VCaP (cell line): ENCODE data around the gene POLA2.
A peak's percentile ranks its signal among the peaks of the same experiment; 100 is the strongest.

Source experiments
- H3K27ac ChIP-seq: fragments of 450-650 bp; 2 replicates; pipeline ENCODE4 v1.5.1; 2017
- CTCF ChIP-seq: fragments of 450-650 bp; conservative IDR thresholded peaks from 2 replicates; pipeline ENCODE4 v1.5.1; 2017; ENCODE audit warnings: mild to moderate bottlenecking, moderate library complexity

Gene POLA2

DNA sequence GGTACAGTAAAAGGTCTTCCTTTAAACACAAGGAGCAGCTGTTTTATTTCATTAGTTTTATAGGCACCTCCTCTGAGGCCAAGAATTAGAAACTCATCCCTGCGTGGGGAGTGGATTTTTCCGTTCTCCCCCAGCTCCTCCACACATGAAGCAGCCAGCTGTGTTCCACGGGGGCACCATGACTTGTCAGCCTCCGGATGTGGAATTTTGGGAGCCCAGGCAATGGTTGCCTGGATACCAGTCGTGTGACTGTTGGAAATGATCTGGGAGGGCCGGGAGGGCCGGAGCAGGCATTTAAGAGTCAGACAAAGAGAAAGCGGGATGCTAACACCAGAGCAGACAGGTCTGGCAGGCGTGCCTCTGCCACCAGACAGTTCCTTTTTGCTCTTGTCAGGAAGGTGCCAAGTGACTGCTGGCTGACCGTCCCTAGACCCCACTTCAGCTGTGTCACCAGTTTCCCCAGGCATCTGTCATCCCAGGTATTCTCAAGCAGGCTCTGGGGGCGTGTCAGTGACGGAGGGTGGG lies 37.0 kb downstream of the POLA2 start:
- no peak for TF ChIP-seq CTCF

DNA sequence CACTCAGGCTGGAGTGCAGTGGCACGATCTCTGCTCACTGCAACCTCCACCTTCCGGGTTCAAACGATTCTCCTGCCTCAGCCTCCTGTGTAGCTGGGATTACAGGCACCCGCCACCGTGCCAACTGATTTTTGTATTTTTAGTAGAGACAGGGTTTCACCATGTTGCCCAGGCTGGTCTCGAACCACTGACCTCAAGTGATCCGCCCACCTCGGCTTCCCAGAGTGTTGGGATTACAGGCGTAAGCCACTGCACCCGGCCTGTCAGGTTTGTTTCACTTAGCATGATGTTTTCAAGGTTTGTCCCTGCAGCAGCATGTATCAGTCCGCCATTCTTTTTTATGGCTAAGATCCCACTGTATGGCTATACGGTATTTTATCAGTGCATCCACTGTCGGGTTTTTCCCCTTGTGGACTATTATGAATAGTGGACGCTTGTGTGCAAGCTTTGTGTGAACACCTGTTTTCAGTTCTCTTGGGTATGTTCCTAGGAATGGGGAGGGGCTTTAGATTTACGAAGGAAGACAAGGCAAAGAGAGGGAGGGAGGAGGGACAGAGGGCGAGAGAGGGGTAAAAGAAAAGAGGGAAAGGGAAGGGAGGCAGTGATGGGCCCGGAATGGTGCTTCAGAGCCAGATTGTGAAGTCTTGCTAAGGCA lies 39.0 kb downstream of the POLA2 start:
- no peak overlapping the region for H3K27ac ChIP-seq
- TF ChIP-seq CTCF: no peak

More for the DNA sequence above, 37.0 kb downstream of the POLA2 start:
- H3K27ac ChIP-seq: no peak overlapping the region; the same call in 1 of the 2 replicates

GRCh38 chr11:65301491-65302329 lies 39.9 kb downstream of the POLA2 start:
- TF ChIP-seq CTCF: no peak
- H3K27ac ChIP-seq: no peak overlapping the region

DNA sequence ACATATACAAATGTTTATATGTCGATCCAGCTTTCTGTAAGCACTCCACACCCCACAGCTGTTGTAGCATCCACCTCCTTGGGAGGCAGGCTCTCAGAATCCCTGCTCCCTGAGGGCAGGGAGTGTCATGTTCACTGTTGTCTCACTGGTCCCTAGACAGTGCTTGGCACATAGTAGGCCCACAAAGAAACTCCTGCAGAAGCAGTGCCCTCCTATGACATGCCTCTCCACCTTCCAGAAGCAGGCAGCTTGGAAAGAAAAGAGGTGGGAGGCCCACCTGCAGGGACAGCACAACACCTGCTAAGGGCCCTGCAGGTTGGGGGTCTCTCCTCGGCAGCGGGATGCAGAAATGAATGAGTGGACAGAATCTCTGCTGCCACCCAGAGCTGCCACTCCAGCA lies 41.8 kb downstream of the POLA2 start:
- no peak overlapping the region for H3K27ac ChIP-seq
- no peak for TF ChIP-seq CTCF

DNA sequence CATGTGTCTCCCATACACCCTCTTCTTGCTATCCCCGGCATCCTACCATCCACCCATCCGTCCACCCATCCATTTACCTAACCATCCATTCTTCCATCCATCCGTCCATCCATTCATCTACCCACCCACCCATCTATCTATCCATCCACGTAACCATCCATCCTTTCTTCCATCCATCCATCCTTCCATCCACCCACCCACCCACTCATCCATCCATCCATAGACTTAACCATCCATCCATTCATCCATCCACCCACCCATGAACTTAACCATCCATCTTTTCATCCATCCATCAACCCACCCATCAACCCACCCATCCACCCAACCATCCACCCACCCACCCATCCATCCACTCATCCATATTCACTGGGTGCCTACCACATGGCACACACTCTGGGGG lies 42.3 kb downstream of the POLA2 start:
- peak overlapping the region; percentile 82; the same call in 1 of the 2 replicates for H3K27ac ChIP-seq
- TF ChIP-seq CTCF: no peak

GRCh38 chr11:65304613-65305012 lies 42.9 kb downstream of the POLA2 start:
- no peak for TF ChIP-seq CTCF
- peak overlapping the region; percentile 82 for H3K27ac ChIP-seq

- H3K27ac ChIP-seq: peak overlapping the region; percentile 82
- peak; percentile 39 for TF ChIP-seq CTCF
These were observed 43.9 kb downstream of the POLA2 start for GRCh38 chr11:65305501-65306268.
